HG02678 (cell line): ENCODE results near the gene CD200.
"Not testable (repeated sequence)": the region's sequence is repeated elsewhere in the genome, so short reads cannot be mapped to it uniquely, and the experiment has no call there.

Experiments used
- ATAC-seq: cut with Tn5 transposase; IDR thresholded peaks from one replicate; pipeline ENCODE4 v1.9.1; 2021; ENCODE audit warnings: mild to moderate bottlenecking, moderate library complexity; ENCODE audit not compliant: unreplicated experiment

Gene CD200

DNA sequence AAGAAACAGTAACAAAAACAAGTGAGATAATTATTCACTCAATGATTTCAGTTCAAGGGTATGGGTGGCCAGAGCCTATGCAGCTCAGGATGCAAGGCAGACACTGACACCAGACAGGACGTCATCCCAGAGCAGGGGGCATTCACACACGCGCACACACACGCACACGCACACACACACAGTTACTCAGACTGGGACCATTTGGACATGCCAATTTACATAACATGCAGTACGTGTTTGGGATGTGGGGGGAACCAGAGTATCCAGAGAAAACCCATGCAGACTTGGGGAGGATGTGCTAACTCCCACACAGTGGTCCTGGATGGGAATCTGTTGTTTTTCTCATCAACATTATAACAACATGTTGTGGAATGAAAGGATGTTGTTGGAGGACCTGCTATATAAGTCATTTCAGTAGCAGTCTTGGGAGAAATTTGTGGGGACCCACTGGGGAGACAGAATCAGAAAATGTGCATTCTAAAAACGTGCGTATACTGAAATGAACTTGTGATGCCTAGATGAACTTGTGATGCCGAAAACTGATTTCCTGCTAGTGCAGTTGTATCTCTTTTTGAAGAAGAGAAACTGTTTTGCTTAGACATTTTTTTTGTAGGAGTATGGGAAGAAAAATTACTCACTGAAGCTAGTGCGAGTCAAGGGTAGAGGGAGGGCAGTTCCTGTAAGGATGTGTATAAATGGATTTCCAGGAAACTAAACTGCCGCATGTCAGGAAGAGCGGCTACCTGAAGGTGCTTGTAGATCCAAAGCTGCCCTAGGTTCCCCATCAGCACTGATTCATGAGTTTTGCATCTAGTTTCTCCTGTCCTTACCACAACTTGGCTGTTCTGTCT lies 25.2 kb downstream of the CD200 start:
- ATAC-seq = no peak

DNA sequence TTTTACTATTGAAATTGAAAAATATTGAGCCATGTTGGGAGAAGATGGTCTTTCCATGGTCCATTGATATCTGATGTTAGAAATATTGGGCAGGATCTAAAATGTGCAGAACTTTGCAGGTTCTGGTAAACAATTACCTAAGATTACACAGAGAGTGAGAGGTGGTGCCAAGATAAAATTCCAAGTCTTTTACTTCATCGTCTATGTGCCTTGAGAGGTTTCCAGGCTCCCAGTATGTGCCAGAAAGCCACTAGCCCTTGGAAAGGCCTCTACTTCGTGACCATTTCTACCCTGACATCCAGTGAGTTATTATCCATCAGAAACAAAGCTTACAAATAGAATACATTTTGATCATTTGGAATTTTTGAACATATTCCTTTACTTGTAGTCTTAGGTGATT lies 27.6 kb downstream of the CD200 start:
- no peak for ATAC-seq

DNA sequence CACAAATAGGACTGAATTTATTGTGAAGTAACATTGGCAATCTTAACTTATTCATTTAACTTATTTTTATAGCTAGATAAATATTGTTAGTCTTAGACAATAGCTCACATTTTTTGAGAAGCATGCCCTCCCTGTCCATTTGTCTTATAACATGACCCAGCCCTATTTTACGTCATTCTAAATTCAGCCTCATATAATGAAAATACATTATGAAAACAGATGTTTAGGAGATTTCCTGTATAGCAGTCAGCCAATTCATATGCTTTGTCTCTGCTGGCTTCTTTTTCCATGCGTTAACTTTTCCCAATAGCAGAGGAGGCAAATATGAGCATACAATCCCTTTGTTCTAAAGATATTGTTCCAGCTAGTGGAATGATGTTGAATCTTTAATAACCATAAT lies 29.3 kb downstream of the CD200 start:
- no peak for ATAC-seq

DNA sequence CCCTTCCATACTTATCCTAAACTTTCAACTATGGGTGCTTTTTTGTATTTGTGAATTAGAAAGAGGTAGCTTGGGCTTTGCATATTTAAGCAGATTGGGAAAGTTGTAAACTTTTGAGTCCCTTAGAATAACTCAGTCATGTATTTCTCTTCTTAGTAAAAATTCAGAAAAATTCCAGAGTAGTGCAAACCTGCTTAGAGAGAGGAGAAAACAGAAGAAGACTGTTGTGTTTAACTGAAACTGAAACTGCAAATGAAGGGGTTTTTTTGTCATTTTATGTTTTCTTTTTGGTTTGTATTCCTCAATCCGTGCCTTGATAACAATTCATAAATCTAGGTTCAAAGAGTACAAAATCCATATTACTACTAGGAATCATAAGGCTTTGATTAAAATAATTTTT lies 31.3 kb downstream of the CD200 start:
- ATAC-seq = peak; percentile 69

DNA sequence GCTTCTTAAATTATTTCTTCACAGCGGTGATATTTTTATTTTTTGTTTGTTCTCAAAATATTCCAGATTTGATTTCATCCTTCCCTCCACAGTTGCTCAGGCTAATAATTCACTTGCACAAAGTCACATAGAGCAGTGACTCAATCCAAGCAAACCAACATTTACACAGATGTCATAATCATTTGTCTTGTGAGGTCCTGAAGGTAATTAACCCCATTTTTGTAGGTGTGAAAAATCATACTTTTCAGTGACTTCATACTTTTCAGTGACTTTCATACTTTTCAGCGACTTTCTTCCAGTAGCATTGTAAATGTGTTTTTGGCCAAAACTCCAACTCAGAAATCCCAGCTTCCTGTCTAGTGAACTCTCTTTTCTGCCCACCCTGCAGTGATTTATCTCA lies 32.1 kb downstream of the CD200 start:
- no peak for ATAC-seq

DNA sequence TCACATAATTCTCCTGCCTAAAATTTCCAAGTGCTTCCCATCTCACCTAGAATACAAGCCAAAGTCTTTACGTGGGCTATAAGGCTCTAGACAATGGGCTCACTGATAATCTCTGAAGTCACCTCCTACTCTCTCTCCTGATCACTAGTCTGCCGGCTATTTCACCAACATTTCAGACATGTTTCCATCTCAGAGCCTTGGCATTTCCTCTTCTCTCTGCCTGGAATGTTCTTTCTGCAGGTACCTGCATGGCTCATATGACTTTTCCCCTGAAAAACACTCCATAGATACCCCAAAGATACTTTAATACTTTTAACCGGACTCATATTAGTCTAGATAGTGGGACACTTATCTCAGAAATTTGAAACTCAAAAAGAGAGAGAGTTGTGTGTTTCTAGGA lies 32.7 kb downstream of the CD200 start:
- ATAC-seq = no peak

DNA sequence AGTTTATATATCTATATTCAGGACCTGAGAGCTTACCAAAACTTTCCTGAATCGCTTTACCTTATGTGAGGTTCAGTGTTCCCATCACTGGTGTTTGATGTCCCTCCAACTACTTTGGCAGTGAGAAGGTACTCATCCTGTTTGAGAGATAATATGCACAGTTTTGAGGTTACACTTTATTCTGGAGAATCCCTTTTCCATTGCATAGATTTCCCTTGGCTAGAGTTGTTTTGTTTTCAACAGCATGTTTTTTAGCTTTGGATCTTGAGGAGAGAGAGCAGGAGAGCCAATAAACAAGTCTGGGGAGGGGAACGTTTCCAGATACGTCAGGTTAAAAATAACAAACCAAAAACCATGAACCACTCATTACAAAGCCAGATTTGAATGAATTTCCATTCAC lies 33.6 kb downstream of the CD200 start:
- ATAC-seq = no peak

DNA sequence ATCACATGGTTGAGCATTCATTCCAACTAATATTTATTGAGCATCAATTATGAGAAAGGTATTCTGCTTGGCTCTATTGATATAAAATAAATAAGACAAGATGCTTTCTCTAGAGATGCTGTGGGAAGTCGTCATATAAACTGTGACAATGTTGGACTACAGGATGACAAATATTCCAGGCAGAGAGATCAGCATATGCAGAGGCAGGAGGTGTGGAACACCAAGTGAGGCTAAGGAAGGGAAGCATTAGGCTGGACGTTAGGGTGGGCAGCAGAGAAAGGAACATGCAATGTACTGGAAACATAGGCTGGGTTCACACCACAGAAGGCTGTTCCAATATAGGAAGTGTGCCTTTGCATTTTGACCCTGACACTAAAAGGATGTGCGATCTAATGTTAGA lies 38.6 kb downstream of the CD200 start:
- no peak for ATAC-seq

DNA sequence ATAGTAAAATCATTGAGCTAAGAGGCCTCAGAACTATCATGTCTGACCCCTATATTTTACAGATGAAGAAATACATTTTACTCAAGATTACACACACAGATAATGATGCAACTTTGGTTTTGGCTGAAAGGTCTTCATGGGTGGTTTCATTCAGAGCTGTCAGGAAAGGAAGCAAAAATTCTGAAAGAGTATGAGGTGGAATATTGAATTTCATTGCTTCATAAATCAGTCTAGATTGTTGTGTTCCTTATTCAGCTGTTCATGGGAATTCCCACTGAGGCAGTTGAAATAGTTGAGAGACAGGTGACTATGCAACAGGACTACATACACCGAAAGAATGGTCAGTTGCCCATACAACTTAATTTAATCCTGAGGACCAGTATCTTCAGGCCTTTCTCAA lies 39.4 kb downstream of the CD200 start:
- no peak for ATAC-seq

DNA sequence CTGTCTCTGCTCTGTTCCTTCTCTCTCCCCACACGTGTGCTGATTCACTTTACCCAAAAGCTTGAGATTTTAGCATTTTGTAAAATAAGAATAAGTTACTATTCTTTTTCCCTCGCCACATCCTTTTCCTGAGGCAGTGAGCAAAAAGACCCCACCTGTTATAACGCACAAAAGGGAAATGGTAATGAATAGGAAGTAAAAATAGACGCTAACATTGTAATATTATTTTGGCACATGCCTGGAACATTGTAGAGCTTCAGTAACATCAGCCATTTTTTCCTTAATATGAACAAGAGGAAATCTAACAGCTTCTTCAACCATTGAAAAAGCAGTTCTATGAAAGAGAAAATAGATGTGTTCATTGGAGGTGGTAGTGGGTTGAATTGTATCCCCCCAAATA lies 40.5 kb downstream of the CD200 start:
- ATAC-seq = no peak

DNA sequence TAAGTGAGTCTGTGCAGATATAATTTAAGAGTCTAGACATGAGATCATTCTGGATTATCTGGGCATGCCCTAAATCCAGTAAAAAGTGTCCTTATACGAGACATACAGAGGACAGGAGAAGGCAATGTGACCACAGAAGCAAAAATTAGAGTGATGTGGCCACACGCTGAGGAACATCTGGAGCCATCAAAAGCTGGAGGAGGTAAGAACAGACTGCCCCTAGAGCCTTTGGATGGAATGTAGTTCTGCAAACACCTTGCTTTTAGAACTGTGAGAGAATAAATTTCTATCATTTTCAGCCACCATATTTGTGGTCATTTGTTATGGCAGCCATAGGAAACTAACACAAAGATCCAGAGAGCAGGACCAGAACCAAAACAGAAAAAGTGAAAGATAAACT lies 41.0 kb downstream of the CD200 start:
- ATAC-seq = no peak

DNA sequence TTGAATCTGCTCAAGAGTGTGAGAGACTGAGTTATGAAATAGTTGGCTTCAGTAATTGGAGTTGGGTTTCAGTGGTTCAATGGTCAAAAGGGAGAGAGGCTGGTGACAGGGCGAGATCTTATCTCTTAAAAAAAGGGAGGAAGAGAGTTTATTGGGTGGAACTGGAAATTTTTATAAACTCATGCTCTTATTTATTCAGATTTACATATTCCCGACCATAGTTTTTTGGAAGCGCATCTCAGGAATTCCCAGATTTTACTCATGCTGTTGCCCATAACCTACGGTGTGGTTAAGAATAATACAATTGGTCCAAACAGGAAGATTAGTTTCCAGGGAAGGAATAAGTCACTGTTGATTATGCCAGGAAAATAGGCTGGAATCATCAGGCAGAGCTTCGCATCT lies 41.4 kb downstream of the CD200 start:
- ATAC-seq = no peak

DNA sequence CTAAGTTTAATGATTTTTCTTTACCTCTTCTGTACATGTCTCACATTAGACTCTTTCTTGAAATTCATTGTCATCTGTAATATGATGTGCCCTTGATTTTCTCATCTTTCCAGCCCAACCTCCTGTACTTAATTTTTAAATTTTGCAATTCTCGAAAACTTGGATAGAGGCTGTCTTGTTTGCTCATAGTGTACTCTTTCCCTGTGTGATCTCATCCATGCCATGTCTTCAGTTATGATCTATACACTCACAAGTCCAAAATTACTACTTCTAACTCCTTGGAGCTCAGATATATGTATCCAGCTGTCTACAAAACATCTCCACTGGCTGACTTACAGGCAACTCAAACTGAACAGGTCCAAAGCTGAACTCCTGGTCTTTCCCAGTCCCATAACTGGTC lies 42.2 kb downstream of the CD200 start:
- ATAC-seq = no peak

DNA sequence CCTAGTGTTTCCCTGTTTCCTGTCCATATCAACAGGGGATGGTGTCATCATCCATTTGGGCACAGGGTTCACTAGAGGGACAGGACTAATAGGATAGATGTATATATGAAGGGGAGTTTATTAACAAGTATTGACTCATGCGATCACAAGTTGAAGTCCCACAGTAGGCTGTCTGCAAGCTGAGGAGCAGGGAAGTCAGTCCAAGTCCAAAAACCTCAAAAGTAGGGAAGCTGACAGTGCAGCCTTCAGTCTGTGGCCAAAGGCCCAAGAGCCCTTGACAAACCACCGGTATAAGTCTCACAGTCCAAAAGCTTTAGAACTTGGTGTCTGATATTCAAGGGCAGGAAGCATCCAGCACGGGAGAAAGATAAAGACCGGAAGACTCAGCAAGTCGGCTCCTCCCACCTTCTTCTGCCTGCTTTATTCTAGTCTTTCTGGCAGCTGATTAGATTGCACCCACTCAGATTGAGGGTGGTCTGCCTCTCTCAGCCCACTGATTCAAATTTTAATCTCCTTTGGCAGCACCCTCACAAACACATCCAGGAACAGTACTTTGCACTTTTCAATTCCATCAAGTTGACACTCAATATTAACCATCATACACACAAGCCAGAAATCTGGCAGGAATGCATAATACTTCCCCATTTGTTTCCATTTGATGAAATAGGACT lies 43.4 kb downstream of the CD200 start:
- ATAC-seq = no peak

DNA sequence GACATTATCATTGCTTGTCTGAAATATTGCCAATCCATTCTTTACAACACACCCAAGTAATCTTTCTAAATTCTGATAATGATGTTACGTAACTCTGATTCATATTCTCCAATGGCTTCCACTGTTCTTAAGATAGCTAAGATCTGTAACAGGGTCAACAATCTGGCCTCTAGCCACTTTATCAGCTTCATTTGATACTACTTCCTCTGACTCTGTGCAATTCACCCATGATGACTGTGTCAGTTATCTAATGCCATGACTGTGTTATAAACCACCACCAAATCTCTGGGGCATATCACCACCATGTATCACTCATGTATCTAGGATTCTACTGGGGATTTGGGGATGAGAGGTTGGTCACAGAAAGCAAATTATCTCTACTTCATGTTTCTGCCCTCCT lies 44.0 kb downstream of the CD200 start:
- no peak for ATAC-seq

DNA sequence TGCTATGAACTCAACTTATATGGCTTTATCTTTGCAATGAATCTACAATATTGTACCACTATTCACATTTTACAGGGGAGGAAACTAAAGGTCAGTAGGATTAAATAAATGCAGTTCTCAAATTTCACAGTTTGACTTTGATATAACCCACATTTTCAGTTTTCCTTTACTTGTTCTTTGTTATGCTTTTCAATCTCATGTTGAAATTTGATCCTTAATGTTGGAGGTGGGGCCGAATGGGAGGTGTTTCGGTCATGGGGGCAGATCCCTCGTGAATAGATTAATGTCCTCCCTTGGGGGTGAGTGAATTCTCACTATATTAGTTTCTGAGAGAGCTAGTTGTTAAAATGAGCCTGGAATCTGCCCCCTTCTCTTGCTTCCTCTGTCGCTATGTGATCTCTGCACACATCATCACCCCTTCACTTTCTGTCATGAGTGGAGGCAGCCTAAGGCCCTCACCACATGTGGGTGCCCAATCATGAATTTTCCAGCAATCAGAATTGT lies 44.7 kb downstream of the CD200 start:
- no peak for ATAC-seq

DNA sequence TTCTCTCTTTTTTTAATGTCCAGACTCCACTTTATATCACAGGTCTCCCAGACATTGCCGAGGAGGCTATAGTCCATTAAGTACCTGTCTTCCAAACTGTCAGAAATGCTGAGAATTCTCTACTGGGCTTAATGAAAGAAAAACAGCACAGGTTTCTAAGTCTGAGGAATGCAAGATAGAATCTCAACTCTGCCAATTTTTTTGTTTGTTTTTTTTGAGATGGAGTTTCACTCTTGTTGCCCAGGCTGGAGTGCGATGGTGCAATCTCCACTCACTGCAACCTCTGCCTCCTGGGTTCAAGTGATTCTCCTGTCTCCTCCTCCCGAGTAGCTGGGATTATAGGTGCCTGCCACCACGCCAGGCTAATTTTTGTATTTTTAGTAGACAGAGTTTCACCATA lies 45.4 kb downstream of the CD200 start:
- not testable (repeated sequence) for ATAC-seq

DNA sequence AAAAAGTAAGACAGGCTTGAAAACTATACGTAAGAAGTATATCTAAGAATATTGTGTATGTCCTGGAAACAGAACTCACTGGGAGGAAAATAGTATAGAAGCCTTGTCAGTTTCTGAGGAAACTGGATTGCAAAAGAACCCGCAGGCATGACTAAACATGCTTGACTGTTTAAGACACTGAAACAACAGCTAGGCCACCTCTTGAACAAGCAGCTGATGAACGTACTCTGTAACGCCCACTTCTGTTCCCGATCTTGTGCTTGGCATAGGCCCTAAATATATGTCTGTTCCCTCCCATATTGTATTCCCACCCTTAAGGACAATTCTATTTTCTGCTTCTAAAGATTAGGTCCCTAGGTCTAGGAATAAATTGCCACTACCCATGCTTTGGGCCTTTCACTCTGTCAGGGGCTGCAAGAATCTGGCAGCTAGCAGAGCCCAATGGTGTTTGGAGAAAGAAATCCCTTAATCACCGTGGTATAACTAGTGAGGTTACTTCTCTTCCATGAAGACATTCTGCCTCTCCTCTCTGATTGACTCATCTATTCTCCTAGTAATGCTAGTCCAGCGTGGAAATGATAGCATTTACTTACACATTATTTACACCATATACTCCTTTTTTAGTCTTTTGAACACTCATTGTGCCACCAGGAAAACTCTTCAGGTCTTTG lies 46.2 kb downstream of the CD200 start:
- no peak for ATAC-seq

DNA sequence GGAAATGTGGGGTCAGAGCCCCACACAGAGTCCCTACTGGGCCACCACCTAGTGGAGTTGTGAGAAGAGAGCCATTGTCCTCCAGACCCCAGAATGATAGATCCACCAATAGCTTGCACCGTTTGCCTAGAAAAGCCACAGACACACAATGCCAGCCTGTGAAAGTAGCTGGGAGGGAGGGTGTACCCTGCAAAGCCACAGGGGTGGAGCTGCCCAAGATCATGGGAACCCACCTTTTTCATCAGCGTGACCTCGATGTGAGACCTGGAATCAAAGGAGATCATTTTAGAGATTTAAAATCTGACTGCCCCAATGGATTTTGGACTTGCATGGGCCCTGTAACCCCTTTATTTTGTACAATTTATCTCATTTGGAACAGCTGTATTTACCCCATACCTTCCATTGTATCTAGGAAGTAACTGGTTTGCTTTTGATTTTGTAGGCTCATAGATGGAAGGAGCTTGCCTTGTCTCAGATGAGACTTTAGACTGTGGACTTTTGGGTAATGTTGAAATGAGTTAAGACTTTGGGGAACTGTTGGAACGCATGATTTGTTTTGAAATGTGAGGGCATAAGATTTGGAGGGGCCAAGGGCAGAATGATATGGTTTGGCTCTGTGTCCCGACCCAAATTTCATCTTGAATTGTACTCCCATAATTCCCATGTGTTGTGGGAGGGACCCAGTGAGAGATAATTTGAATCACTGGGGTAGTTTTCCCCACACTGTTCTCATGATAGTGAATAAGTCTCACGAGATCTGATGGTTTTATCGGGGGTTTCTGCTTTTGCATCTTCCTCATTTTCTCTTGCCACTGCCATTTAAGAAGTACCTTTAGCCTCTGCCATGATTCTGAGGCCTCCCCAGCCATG lies 49.0 kb downstream of the CD200 start:
- ATAC-seq = no peak

DNA sequence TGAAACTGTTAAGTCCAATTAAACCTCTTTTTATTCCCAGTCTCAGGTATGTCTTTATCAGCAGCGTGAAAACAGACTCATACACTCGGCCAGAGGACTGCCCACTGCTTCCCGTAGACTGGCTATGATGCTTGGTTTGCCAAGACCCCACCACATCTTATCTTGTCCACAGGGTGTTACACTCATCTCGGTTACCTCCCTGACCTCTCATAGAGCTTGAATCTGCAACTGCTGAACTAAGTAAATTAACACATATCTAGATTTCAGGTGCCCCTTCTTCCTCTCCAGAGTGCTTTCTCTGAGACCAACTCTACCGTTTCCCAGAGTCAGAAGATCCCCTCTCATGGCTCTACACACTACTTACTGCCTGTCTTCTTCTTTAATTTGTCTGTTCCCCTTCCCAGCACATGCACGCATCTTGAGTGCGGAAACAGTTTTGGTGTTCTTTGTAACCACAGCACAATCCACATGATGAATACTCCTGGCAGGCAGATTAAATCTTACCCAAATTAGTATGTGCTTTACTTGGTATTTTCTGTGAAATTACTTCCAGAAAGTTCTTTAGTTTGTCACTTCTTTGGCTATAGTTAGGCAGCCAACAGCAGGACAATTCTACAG lies 49.7 kb downstream of the CD200 start:
- no peak for ATAC-seq
